Activated naive CD8-positive, alpha-beta T cell treated with anti-CD3 and anti-CD28 coated beads, Interleukin-2, amount 10 ng/mL, durations not matched to agents 7 days and 5 days (primary cell): ENCODE results near the gene RPL32. TPM values are rescaled to one million over a fixed set of nuclear protein-coding genes. Genes with fewer than 3 reads are reported as not detected.

Experiments used
- ATAC-seq: fragments of 150-1000 bp; cut with Tn5 transposase; one replicate; pipeline ENCODE4 v1.10.0; 2021; ENCODE audit warnings: low read depth, moderate library complexity
- POLR2A ChIA-PET: fragments of 350-600 bp; sonication (Branson Sonifier 250); formaldehyde crosslinking; loops from one replicate; lab custom pipeline; 2021; ENCODE audit warnings: antibody characterized with exemption; lab: Charles Lee
- DNase-seq: peaks from one replicate; pipeline ENCODE4 v3.0.0; 2021
- H3K27ac Mint-ChIP-seq: one replicate; pipeline ENCODE4 v1.8.0; 2022; ENCODE audit warnings: mild to moderate bottlenecking, mixed read lengths
- H3K27me3 Mint-ChIP-seq: one replicate; pipeline ENCODE4 v1.8.0; 2022; ENCODE audit warnings: mild to moderate bottlenecking, moderate library complexity, mixed read lengths
- H3K36me3 Mint-ChIP-seq: one replicate; pipeline ENCODE4 v1.8.0; 2021; ENCODE audit warnings: mild to moderate bottlenecking, mixed read lengths
- H3K4me1 Mint-ChIP-seq: one replicate; pipeline ENCODE4 v1.8.0; 2021; ENCODE audit warnings: mixed read lengths
- H3K4me3 Mint-ChIP-seq: one replicate; pipeline ENCODE4 v1.8.0; 2022; ENCODE audit warnings: mild to moderate bottlenecking, moderate library complexity, mixed read lengths
- H3K9me3 Mint-ChIP-seq: one replicate; pipeline ENCODE4 v1.8.0; 2021; ENCODE audit warnings: mixed read lengths
- total RNA-seq, 2 experiments: library from RNA; stranded (reverse); gene quantifications; one replicate each; pipeline ENCODE4 v1.2.3, GENCODE V29; 2021

Gene RPL32
- total RNA-seq, 2 experiments from 2014 or later = 2,162 to 2,195 TPM

GRCh38 chr3:12835052-12835665 is 6.2 kb downstream of the RPL32 start:
- DNase-seq (no peak), ATAC-seq (no peak)
- POLR2A ChIA-PET = no interaction called here
- Mint-ChIP-seq H3K4me3 (no peak overlapping the region), H3K27me3 (no peaks in the 10 kb centered on the region), H3K9me3 (no peaks in the 10 kb centered on the region), H3K27ac (no peak overlapping the region), H3K36me3 (peaks cover 48% of the 10 kb centered on the region), H3K4me1 (peaks cover 37% of the 10 kb centered on the region)

GRCh38 chr3:12833222-12834161 is 7.9 kb downstream of the RPL32 start:
- Mint-ChIP-seq H3K4me3 (no peak overlapping the region), H3K27ac (peak overlapping the region; percentile 16), H3K36me3 (peaks cover 31% of the 10 kb centered on the region), H3K9me3 (no peaks in the 10 kb centered on the region), H3K4me1 (peaks cover 23% of the 10 kb centered on the region), H3K27me3 (no peaks in the 10 kb centered on the region)
- POLR2A ChIA-PET = interaction anchor here (2.3 kb wide), 1 partner anchor 8 kb away, joined by 13 read pairs; the partner anchor contains the start of gene RPL32
- no peak for ATAC-seq
- no peak for DNase-seq

DNA sequence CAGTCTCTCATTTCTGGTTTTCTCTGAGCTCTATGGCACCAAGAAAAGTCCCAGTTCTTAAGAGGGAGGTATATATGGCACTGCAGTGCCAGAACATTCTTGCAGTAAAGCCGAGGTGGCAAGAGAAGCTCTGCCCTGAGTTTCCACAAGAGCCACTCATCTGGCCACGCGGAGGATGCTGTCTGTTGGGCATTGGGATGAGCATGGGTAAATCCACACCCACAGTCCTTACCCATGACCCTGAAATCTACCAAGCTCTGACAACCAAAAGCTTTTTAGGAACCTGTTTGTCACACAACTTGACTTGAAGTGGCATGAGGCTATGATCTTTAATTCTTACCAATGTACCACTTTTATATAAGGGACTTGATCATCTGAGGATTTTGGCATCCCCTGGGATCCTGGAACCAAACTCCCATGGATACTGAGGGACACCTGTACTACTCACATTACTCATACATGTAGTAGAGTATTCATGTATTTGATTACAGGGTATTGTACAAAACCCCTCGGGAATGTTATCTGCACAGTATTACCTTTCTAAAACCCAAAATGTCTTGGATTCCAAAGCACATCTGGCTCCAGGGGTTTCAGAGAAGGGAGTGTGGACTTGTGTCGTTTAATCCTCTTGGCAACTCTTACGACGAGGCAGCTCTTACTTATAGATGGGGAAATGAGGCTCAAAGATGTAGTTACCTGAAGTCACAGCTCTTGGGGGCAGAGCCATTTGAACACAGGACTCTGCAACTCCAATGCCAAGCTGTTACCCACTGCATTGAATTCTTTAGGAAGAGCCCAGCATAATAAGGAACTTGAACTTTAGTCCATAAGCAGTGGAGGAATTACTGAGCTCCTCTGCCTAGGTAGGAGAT is 8.8 kb downstream of the RPL32 start:
- Mint-ChIP-seq H3K36me3 (peaks cover 24% of the 10 kb centered on the region), H3K27ac (peak overlapping the region; percentile 16), H3K4me1 (peaks cover 17% of the 10 kb centered on the region), H3K9me3 (no peaks in the 10 kb centered on the region), H3K4me3 (no peak overlapping the region), H3K27me3 (no peaks in the 10 kb centered on the region)
- DNase-seq (no peak), ATAC-seq (no peak)
- POLR2A ChIA-PET = interaction anchor here (2.3 kb wide), 1 partner anchor 9 kb away, joined by 13 read pairs; the partner anchor contains the start of gene RPL32

DNA sequence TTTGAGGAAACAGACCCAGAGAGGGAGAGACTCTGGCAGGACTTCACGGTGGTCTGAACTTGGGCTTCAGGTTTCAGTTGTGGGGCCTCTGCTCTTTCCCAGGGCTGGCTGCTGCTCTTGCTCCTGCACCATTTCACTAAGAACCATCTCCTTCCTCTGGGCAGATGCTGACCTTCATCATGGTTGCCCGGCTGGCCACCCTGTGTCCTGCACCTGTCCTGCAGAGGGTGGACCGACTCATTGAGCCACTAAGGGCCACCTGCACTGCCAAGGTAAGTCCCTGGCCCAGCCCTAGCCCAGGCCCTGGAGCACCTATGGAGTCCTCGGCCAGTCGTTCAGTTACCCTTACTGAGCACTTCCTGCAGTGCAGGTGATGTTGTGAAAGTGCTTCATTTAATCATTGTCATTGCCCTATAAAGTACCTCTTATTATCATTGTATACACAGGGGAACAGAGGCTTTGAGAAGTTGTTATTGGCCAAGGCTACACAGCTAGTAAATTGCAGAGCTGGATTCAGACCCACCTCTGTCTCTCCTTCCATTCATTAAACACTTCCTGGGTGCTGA is 10.0 kb downstream of the RPL32 start:
- Mint-ChIP-seq H3K27me3 (no peaks in the 10 kb centered on the region), H3K4me1 (peaks cover 8% of the 10 kb centered on the region), H3K36me3 (peaks cover 17% of the 10 kb centered on the region), H3K9me3 (no peaks in the 10 kb centered on the region), H3K4me3 (no peak overlapping the region), H3K27ac (peak overlapping the region; percentile 51)
- peak; percentile 18 for ATAC-seq
- POLR2A ChIA-PET = interaction anchor here (2.3 kb wide), 1 partner anchor 10 kb away, joined by 13 read pairs; the partner anchor contains the start of gene RPL32
- DNase-seq = no peak

- ATAC-seq = no peak
- no peaks in the 10 kb centered on the region for H3K9me3 Mint-ChIP-seq
- POLR2A ChIA-PET = no interaction called here
Observed at GRCh38 chr3:12830785-12831156, 10.6 kb downstream of the RPL32 start.

DNA sequence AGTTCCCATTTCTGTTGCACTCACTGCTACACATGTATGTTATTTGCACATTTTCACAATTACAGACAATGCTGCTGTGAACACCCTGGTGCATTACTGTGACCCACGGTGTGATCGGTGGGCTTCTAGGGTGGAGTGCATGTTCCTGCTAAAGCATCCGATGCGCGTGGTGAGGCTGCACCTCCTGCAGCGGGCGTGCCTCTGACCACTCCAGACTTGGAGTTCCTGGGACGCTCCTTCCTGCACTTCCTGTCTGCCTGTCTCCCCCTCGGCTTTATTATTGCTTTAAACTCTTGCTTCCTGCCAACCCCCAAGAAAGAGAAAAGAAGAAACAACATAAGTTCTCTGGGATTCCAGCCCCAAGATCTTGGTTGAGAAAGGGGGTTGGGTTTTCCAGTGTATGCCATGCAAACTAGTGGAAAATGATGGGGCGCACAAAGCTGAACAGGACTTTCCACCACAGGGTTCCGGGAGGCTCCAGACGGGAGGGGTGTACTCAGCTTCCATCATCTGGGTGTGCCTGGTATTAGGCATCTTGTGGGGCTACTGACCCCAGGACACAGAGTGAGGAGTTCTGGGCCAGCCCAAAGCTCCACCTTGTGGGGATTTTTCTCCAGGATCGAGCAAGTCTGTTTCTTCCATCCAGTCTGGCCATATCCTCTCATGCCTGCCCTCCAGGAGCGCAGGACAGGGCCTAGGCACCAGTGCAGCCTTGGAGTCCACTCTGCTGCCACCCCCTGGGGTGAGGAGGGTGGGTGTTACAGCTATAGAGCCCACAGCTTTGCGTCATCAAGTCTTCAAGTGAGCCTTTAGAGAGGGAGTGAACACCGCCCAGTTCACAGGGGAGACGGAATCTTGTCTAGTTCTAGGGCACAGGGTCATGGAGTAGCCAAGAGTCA is 11.2 kb downstream of the RPL32 start:
- Mint-ChIP-seq H3K4me3 (no peak overlapping the region), H3K36me3 (peaks cover 11% of the 10 kb centered on the region), H3K27ac (peak overlapping the region; percentile 25), H3K27me3 (no peaks in the 10 kb centered on the region), H3K9me3 (no peaks in the 10 kb centered on the region), H3K4me1 (peaks cover 3% of the 10 kb centered on the region)
- no peak for DNase-seq
- POLR2A ChIA-PET = no interaction called here
- no peak for ATAC-seq

More at GRCh38 chr3:12830785-12831156, 10.6 kb downstream of the RPL32 start:
- DNase-seq = no peak
- peaks cover 6% of the 10 kb centered on the region for H3K4me1 Mint-ChIP-seq
- H3K27ac Mint-ChIP-seq = peak overlapping the region; percentile 25
- no peak overlapping the region for H3K4me3 Mint-ChIP-seq
- peaks cover 12% of the 10 kb centered on the region for H3K36me3 Mint-ChIP-seq
- H3K27me3 Mint-ChIP-seq = no peaks in the 10 kb centered on the region

- Mint-ChIP-seq H3K9me3 (no peaks in the 10 kb centered on the region), H3K36me3 (peaks cover 6% of the 10 kb centered on the region), H3K4me1 (peaks cover 2% of the 10 kb centered on the region), H3K4me3 (no peak overlapping the region), H3K27me3 (no peaks in the 10 kb centered on the region), H3K27ac (no peak overlapping the region)
- POLR2A ChIA-PET = no interaction called here
- DNase-seq = no peak
- no peak for ATAC-seq
Observed at GRCh38 chr3:12829404-12829803, 12.0 kb downstream of the RPL32 start.

GRCh38 chr3:12828751-12829150 is 12.6 kb downstream of the RPL32 start:
- Mint-ChIP-seq H3K4me1 (no peaks in the 10 kb centered on the region), H3K4me3 (no peak overlapping the region), H3K27ac (no peak overlapping the region), H3K27me3 (no peaks in the 10 kb centered on the region), H3K9me3 (no peaks in the 10 kb centered on the region), H3K36me3 (peaks cover 4% of the 10 kb centered on the region)
- POLR2A ChIA-PET = no interaction called here
- ATAC-seq (no peak), DNase-seq (no peak)

- ATAC-seq = no peak
- Mint-ChIP-seq H3K27me3 (no peaks in the 10 kb centered on the region), H3K4me1 (no peaks in the 10 kb centered on the region), H3K36me3 (no peaks in the 10 kb centered on the region), H3K27ac (no peak overlapping the region), H3K4me3 (no peak overlapping the region), H3K9me3 (no peaks in the 10 kb centered on the region)
- POLR2A ChIA-PET = no interaction called here
- DNase-seq = no peak
Observed at GRCh38 chr3:12825156-12825555, 16.2 kb downstream of the RPL32 start.

DNA sequence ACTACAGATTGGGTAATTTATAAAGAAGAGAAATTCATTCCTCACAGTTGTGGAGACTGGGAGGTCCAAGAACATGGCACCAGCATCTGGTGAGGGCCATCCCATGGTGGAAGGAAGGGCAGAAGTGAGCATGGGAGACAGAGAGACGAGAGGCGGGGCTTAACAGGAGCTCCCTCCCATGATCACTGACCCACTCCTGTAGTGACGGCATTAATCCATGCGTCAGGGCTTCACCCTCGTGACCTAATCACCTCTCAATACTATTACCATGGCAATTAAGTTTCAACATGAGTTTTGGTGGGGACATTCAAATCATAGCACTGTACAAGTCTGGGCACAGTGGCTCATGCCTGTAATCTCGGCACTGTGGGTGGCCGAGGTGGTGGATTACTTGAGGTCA is 17.1 kb downstream of the RPL32 start:
- H3K27ac Mint-ChIP-seq = no peak overlapping the region
- H3K4me3 Mint-ChIP-seq = no peak overlapping the region
- no peaks in the 10 kb centered on the region for H3K9me3 Mint-ChIP-seq
- no peaks in the 10 kb centered on the region for H3K4me1 Mint-ChIP-seq
- no peak for ATAC-seq
- no peaks in the 10 kb centered on the region for H3K27me3 Mint-ChIP-seq
- H3K36me3 Mint-ChIP-seq = no peaks in the 10 kb centered on the region
- DNase-seq = no peak
- POLR2A ChIA-PET = no interaction called here

DNA sequence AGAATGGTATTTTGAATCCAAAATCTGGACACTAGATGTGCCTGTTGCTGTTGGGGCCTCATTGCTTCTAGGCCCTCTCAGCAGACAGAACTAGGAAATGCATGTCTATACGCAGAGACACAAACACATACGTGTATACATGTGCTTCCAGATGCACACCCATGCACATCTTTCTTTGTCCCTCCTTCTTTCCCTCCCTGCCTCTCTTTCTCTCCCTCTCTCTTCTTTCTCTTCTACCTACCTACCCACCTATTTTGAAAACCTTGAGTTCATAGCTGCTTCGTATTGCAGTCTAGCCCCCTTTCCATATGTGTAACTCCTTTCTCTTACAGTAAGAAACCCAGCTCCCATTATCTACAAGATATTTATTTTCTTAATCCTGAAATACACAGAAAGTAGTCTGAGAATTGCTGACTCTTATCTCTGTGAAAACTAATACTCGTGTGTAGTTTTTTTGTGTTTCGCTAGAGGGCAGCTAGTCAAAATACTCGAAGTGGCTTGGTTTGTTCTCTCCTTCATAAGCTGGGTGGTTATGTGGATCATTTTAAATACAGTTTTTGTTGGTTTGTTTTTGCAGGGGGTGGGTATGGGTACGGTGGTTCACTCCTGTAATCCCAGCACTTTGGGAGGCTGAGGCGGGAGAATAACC is 18.5 kb downstream of the RPL32 start:
- no peak overlapping the region for H3K4me3 Mint-ChIP-seq
- no peak for DNase-seq
- POLR2A ChIA-PET = interaction anchor here (0.9 kb wide), 1 partner anchor 13 kb away, joined by 4 read pairs; no protein-coding TSS in a partner anchor
- no peaks in the 10 kb centered on the region for H3K27me3 Mint-ChIP-seq
- no peak for ATAC-seq
- H3K36me3 Mint-ChIP-seq = no peaks in the 10 kb centered on the region
- no peaks in the 10 kb centered on the region for H3K9me3 Mint-ChIP-seq
- peaks cover 1% of the 10 kb centered on the region for H3K4me1 Mint-ChIP-seq
- H3K27ac Mint-ChIP-seq = no peak overlapping the region
